ENCODE measurements around the gene PHF12.
A peak's percentile ranks its signal among the peaks of the same experiment; 100 is the strongest.

The PHF12 gene

GRCh38 chr17:28946239-28946638 is 5.1 kb downstream of the PHF12 start:
- no peaks in the 10 kb centered on the region for H3K27me3 Mint-ChIP-seq (ENCODE audit: low read depth, poor library complexity)
- peaks cover 49% of the 10 kb centered on the region for H3K36me3 Mint-ChIP-seq (ENCODE audit: low read depth)
- peak overlapping the region; percentile 60 for H3K27ac Mint-ChIP-seq
- no peak for TF ChIP-seq CTCF (IDR thresholded peaks at IDR 0.05)
- DNase-seq, result no peak
- H3K4me3 Mint-ChIP-seq, result no peak overlapping the region
- peaks cover 37% of the 10 kb centered on the region for H3K4me1 Mint-ChIP-seq
- H3K9me3 Mint-ChIP-seq, result no peaks in the 10 kb centered on the region

- no peaks in the 10 kb centered on the region for H3K27me3 Mint-ChIP-seq (ENCODE audit: low read depth, poor library complexity)
- H3K9me3 Mint-ChIP-seq, result no peaks in the 10 kb centered on the region
- H3K27ac Mint-ChIP-seq, result no peak overlapping the region
- no peak for TF ChIP-seq CTCF (IDR thresholded peaks at IDR 0.05)
- peaks cover 49% of the 10 kb centered on the region for H3K4me1 Mint-ChIP-seq
- DNase-seq, result no peak
- H3K4me3 Mint-ChIP-seq, result no peak overlapping the region
- H3K36me3 Mint-ChIP-seq (ENCODE audit: low read depth), result peaks cover 49% of the 10 kb centered on the region
These were observed 6.2 kb downstream of the PHF12 start for GRCh38 chr17:28944862-28945741.

- peaks cover 55% of the 10 kb centered on the region for H3K4me1 Mint-ChIP-seq
- H3K27me3 Mint-ChIP-seq (ENCODE audit: low read depth, poor library complexity), result no peaks in the 10 kb centered on the region
- H3K27ac Mint-ChIP-seq, result no peak overlapping the region
- no peak for DNase-seq
- H3K9me3 Mint-ChIP-seq, result no peaks in the 10 kb centered on the region
- H3K4me3 Mint-ChIP-seq, result no peak overlapping the region
- peaks cover 49% of the 10 kb centered on the region for H3K36me3 Mint-ChIP-seq (ENCODE audit: low read depth)
- TF ChIP-seq CTCF (IDR thresholded peaks at IDR 0.05), result no peak
These were observed 7.0 kb downstream of the PHF12 start for GRCh38 chr17:28944343-28944742.

GRCh38 chr17:28942925-28943324 is 8.4 kb downstream of the PHF12 start:
- no peaks in the 10 kb centered on the region for H3K27me3 Mint-ChIP-seq (ENCODE audit: low read depth, poor library complexity)
- H3K36me3 Mint-ChIP-seq (ENCODE audit: low read depth), result peaks cover 46% of the 10 kb centered on the region
- no peak for TF ChIP-seq CTCF (IDR thresholded peaks at IDR 0.05)
- no peak for DNase-seq
- H3K27ac Mint-ChIP-seq, result no peak overlapping the region
- H3K9me3 Mint-ChIP-seq, result no peaks in the 10 kb centered on the region
- H3K4me1 Mint-ChIP-seq, result peaks cover 48% of the 10 kb centered on the region
- no peak overlapping the region for H3K4me3 Mint-ChIP-seq

GRCh38 chr17:28941251-28941650 is 10.1 kb downstream of the PHF12 start:
- no peak overlapping the region for H3K4me3 Mint-ChIP-seq
- H3K4me1 Mint-ChIP-seq, result peaks cover 55% of the 10 kb centered on the region

More at GRCh38 chr17:28941251-28941650, 10.1 kb downstream of the PHF12 start:
- H3K36me3 Mint-ChIP-seq (ENCODE audit: low read depth), result peaks cover 40% of the 10 kb centered on the region
- H3K27me3 Mint-ChIP-seq (ENCODE audit: low read depth, poor library complexity), result no peaks in the 10 kb centered on the region
- H3K9me3 Mint-ChIP-seq, result no peaks in the 10 kb centered on the region
- no peak overlapping the region for H3K27ac Mint-ChIP-seq
- TF ChIP-seq CTCF (IDR thresholded peaks at IDR 0.05), result no peak
- no peak for DNase-seq
